ENCODE data around the gene TTLL4. TPM values are rescaled to one million over a fixed set of nuclear protein-coding genes. Genes with fewer than 3 reads are reported as not detected.
"Not testable (repeated sequence)": the region's sequence is repeated elsewhere in the genome, so short reads cannot be mapped to it uniquely, and the experiment has no call there.

The TTLL4 gene
- total and polyA plus RNA-seq, 8 donors = 26.0 to 52.0 (median 41.3) TPM

GRCh38 chr2:218755198-218755566 is 44.5 kb downstream of the TTLL4 start:
- Histone ChIP-seq H3K4me1 (peaks cover 0 to 11% of the 10 kb centered on the region in 2 donors), H3K4me3 (no peak overlapping the region), H3K27ac (no peak overlapping the region), H3K27me3 (no peaks in the 10 kb centered on the region), H3K36me3 (peaks cover 0 to 54% of the 10 kb centered on the region in 2 donors), H3K9me3 (no peaks in the 10 kb centered on the region)
- ATAC-seq = no peak
- no peak for DNase-seq
- no peak for TF ChIP-seq CTCF (IDR thresholded peaks at IDR 0.05)
- intact Hi-C loops (cut with DNase I) = no loop called here

- H3K9me3 ChIP-seq = no peaks in the 10 kb centered on the region
- peaks cover 0 to 11% of the 10 kb centered on the region in 2 donors for H3K4me1 ChIP-seq
- no peak overlapping the region for H3K4me3 ChIP-seq
- no peak for DNase-seq
- no peak for TF ChIP-seq CTCF (IDR thresholded peaks at IDR 0.05)
- ATAC-seq = no peak
- H3K27ac ChIP-seq = no peak overlapping the region
- intact Hi-C loops (cut with DNase I) = no loop called here
- peaks cover 0 to 48% of the 10 kb centered on the region in 2 donors for H3K36me3 ChIP-seq
- H3K27me3 ChIP-seq = no peaks in the 10 kb centered on the region
Measured at GRCh38 chr2:218755567-218756404, 45.2 kb downstream of the TTLL4 start.

- H3K27me3 ChIP-seq = no peaks in the 10 kb centered on the region
- no peak for DNase-seq
- intact Hi-C loops (cut with DNase I) = no loop called here
- no peaks in the 10 kb centered on the region for H3K9me3 ChIP-seq
- no peak overlapping the region for H3K4me3 ChIP-seq
- H3K4me1 ChIP-seq = peaks cover 0 to 11% of the 10 kb centered on the region in 2 donors
- H3K36me3 ChIP-seq = peaks cover 0 to 38% of the 10 kb centered on the region in 2 donors
- H3K27ac ChIP-seq = no peak overlapping the region
- peak; percentile 84 for ATAC-seq
- TF ChIP-seq CTCF (IDR thresholded peaks at IDR 0.05) = no peak
Measured at GRCh38 chr2:218756599-218757377, 46.2 kb downstream of the TTLL4 start.

- Histone ChIP-seq H3K27ac (no peak overlapping the region), H3K36me3 (no peaks in the 10 kb centered on the region), H3K4me3 (no peak overlapping the region), H3K9me3 (no peaks in the 10 kb centered on the region), H3K4me1 (no peaks in the 10 kb centered on the region), H3K27me3 (no peaks in the 10 kb centered on the region)
- ATAC-seq = no peak
- no peak for TF ChIP-seq CTCF (IDR thresholded peaks at IDR 0.05)
- intact Hi-C loops (cut with DNase I) = no loop called here
- DNase-seq = no peak
Measured at GRCh38 chr2:218761795-218762194, 51.2 kb downstream of the TTLL4 start.

- DNase-seq; intact Hi-C loops (cut with DNase I); H3K4me1 ChIP-seq; H3K4me3 ChIP-seq; H3K36me3 ChIP-seq; H3K27ac ChIP-seq; ATAC-seq; H3K27me3 ChIP-seq: not testable (repeated sequence)
- H3K9me3 ChIP-seq = peaks cover 0 to 14% of the 10 kb centered on the region in 2 donors
Measured at GRCh38 chr2:218772759-218773158, 62.1 kb downstream of the TTLL4 start.

Measured in left lung (tissue), 10 donors.